Panc1 (cell line): ENCODE results near the gene AATK. TPM values are rescaled to one million over a fixed set of nuclear protein-coding genes. Genes with fewer than 3 reads are reported as not detected.
A peak's percentile ranks its signal among the peaks of the same experiment; 100 is the strongest.

ENCODE experiments used
- ATAC-seq: fragments of 200-7000 bp; cut with Tn5 transposase; 2 replicates; pipeline ENCODE4 v1.9.1; 2020; ENCODE audit warnings: mild to moderate bottlenecking, moderate library complexity
- BruUV-seq: library from RNA; stranded (reverse); fragments of 400-500 nt; replicated peaks from 2 replicates; lab custom pipeline; 2021; lab: Mats Ljungman, UMichigan
- CTCF ChIA-PET: fragments of 300-600 bp; sonication (Branson Sonifier 250); formaldehyde crosslinking; loops from one replicate; lab custom pipeline; 2022; ENCODE audit warnings: antibody characterized with exemption; lab: Charles Lee
- POLR2A ChIA-PET: fragments of 300-600 bp; sonication (Branson Sonifier 250); formaldehyde crosslinking; loops from one replicate; lab custom pipeline; 2022; ENCODE audit warnings: antibody characterized with exemption; lab: Charles Lee
- DNase-seq: peaks from one replicate; pipeline ENCODE4 v3.0.0-alpha.2; 2010; ENCODE audit warnings: low read depth, low spot score
- H3K27ac ChIP-seq: 2 replicates; pipeline ENCODE4 v1.5.1; 2011; ENCODE audit warnings: mild to moderate bottlenecking, low read length, inconsistent platforms
- H3K27me3 ChIP-seq: fragments of 200-500 bp; sonication (Bioruptor generic); 2 replicates; pipeline ENCODE4 v1.6.0; 2014; ENCODE audit warnings: low read length, inconsistent platforms; ENCODE audit not compliant: control insufficient read depth, insufficient read depth
- H3K36me3 ChIP-seq: fragments of 200-500 bp; sonication (Bioruptor generic); 2 replicates; pipeline ENCODE4 v1.5.1; 2014; ENCODE audit warnings: inconsistent platforms, mild to moderate bottlenecking, low read length, moderate library complexity; ENCODE audit not compliant: control insufficient read depth, insufficient read depth
- H3K4me1 ChIP-seq: 2 replicates; pipeline ENCODE4 v1.5.1; 2011; ENCODE audit warnings: inconsistent platforms, mild to moderate bottlenecking, low read length, moderate library complexity; ENCODE audit not compliant: control insufficient read depth, insufficient read depth
- H3K4me3 ChIP-seq, 2 experiments: 2 replicates each; pipeline ENCODE4 v1.5.1; 2011 to 2012; ENCODE audit warnings: low read depth in 2 of 2, low read length in 2 of 2, mild to moderate bottlenecking in 2 of 2, inconsistent platforms in 1 of 2, moderate library complexity in 1 of 2
- H3K9me3 ChIP-seq: fragments of 200-500 bp; sonication (Bioruptor generic); 2 replicates; pipeline ENCODE4 v1.5.1; 2014; ENCODE audit warnings: low read depth, mild to moderate bottlenecking, inconsistent platforms, low read length, moderate library complexity; ENCODE audit not compliant: control insufficient read depth, insufficient read depth
- CTCF ChIP-seq: fragments of 450-650 bp; IDR thresholded peaks from 2 replicates; pipeline ENCODE4 v1.5.1; 2017; ENCODE audit warnings: mild to moderate bottlenecking
- POLR2AphosphoS5 ChIP-seq: IDR thresholded peaks from 2 replicates; pipeline ENCODE4 v1.6.1; 2012; ENCODE audit warnings: mild to moderate bottlenecking, low read depth, low read length, moderate library complexity
- REST ChIP-seq, 2 experiments: IDR thresholded peaks; 2 replicates each; pipeline ENCODE4 v1.6.1; 2011 to 2012; ENCODE audit warnings: low read depth in 2 of 2, control low read depth in 1 of 2, low read length in 1 of 2, mild to moderate bottlenecking in 1 of 2, moderate library complexity in 1 of 2; ENCODE audit not compliant: insufficient read depth in 1 of 2
- SIN3A ChIP-seq: IDR thresholded peaks from 2 replicates; pipeline ENCODE4 v1.6.1; 2012; ENCODE audit warnings: low read depth, mild to moderate bottlenecking, low read length, moderate library complexity, borderline replicate concordance; ENCODE audit not compliant: insufficient read depth
- TCF7L2 ChIP-seq: IDR thresholded peaks from 2 replicates; pipeline ENCODE4 v1.6.1; 2011; ENCODE audit warnings: mild to moderate bottlenecking, low read depth, low read length, inconsistent platforms
- in situ Hi-C: cut with HindIII; loops from 2 replicates; pipeline ENCODE4 v1.10.0; 2016; ENCODE audit warnings: low sequenced_read_pairs, low pct_unique_long_range_greater_than_20kb
- intact Hi-C: fragments of 100-400 bp; cut with micrococcal nuclease; formaldehyde crosslinking; loops from one replicate; pipeline ENCODE4 v1.10.0; 2022; ENCODE audit not compliant: unreplicated experiment
- total RNA-seq: library from RNA; stranded (reverse); gene quantifications from one replicate; pipeline ENCODE4 v1.2.1, GENCODE V29; 2021; ENCODE audit not compliant: unreplicated experiment

AATK gene
- total RNA-seq, 1 experiment from 2014 or later = 3.7 TPM

GRCh38 chr17:81200695-81201580 is 34.9 kb upstream of the AATK start:
- intact Hi-C loops (loop anchor here (5.0 kb wide), 1 partner anchor 59 kb away; no protein-coding TSS in a partner anchor), in situ Hi-C loops (no loop called here)
- TSS peak; percentile 72 for BruUV-seq
- ChIA-PET POLR2A (no interaction called here), CTCF (interaction anchor here (0.5 to 0.9 kb wide), 5 partner anchors 22 to 572 kb away, joined by 3 to 9 read pairs (median 4); partner anchors contain the start of gene CEP131)
- no peaks in the 10 kb centered on the region for H3K9me3 ChIP-seq
- H3K4me1 ChIP-seq = no peaks in the 10 kb centered on the region
- H3K27me3 ChIP-seq = no peaks in the 10 kb centered on the region
- TF ChIP-seq REST (IDR thresholded peaks at IDR 0.05; ENCODE audit: insufficient read depth in 1 of 2, low read depth in 2 of 2, low read length in 1 of 2) (no peak), CTCF (peak; percentile 79; the same call in 1 of the 2 replicates)
- no peak overlapping the region for H3K4me3 ChIP-seq
- no peaks in the 10 kb centered on the region for H3K36me3 ChIP-seq
- DNase-seq = peak; percentile 7
- ATAC-seq = peak; percentile 89
- no peak overlapping the region for H3K27ac ChIP-seq

GRCh38 chr17:81200201-81200600 is 34.2 kb upstream of the AATK start:
- intact Hi-C loops = loop anchor here (5.0 kb wide), 1 partner anchor 58 kb away; no protein-coding TSS in a partner anchor

More at GRCh38 chr17:81200201-81200600, 34.2 kb upstream of the AATK start:
- in situ Hi-C loops = no loop called here
- ChIA-PET CTCF (interaction anchor here (0.5 to 0.9 kb wide), 4 partner anchors 23 to 572 kb away, joined by 3 to 9 read pairs (median 4); partner anchors contain the start of gene CEP131), POLR2A (no interaction called here)
- Histone ChIP-seq H3K27me3 (no peaks in the 10 kb centered on the region), H3K27ac (no peak overlapping the region), H3K36me3 (no peaks in the 10 kb centered on the region), H3K4me3 (no peak overlapping the region), H3K9me3 (no peaks in the 10 kb centered on the region), H3K4me1 (no peaks in the 10 kb centered on the region)
- BruUV-seq = no TSS peak
- DNase-seq (no peak), ATAC-seq (no peak)
- TF ChIP-seq REST (IDR thresholded peaks at IDR 0.05; ENCODE audit: insufficient read depth in 1 of 2, low read depth in 2 of 2, low read length in 1 of 2) (no peak), SIN3A (no peak), POLR2AphosphoS5 (no peak), CTCF (no peak), TCF7L2 (no peak)
